ENCODE measurements around the gene BCAS1. TPM values are rescaled to one million over a fixed set of nuclear protein-coding genes. Genes with fewer than 3 reads are reported as not detected.

BCAS1 gene
- total RNA-seq, 1 experiment from 2014 or later, result 0.17 TPM

GRCh38 chr20:53975761-53976160 is 94.6 kb downstream of the BCAS1 start:
- intact Hi-C loops (cut with micrococcal nuclease), result no loop called here
- H3K9ac ChIP-seq (ENCODE audit: low read length), result no peak overlapping the region
- CTCF ChIA-PET, result no interaction called here

More at GRCh38 chr20:53975761-53976160, 94.6 kb downstream of the BCAS1 start:
- ATAC-seq (no peak), DNase-seq (ENCODE audit: low read depth, low spot score) (no peak)
- H3K9me2 ChIP-seq (ENCODE audit: insufficient read depth), result no peaks in the 10 kb centered on the region
- no peak overlapping the region for H3K27ac ChIP-seq (ENCODE audit: low read depth, low read length)
- no peak overlapping the region for H3K4me3 ChIP-seq (replicated peaks in 1 of 2; ENCODE audit: low read depth in 1 of 2, low read length in 2 of 2)
- H3K27me3 ChIP-seq (ENCODE audit: insufficient read depth, low read length), result no peaks in the 10 kb centered on the region
- TF ChIP-seq FOSL1 (IDR thresholded peaks at IDR 0.05; ENCODE audit: low read depth) (no peak), REST (IDR thresholded peaks at IDR 0.05; ENCODE audit: low read depth) (no peak), EZH2phosphoT487 (IDR thresholded peaks at IDR 0.05; ENCODE audit: borderline replicate concordance) (no peak), POLR2A (IDR thresholded peaks at IDR 0.05; ENCODE audit: borderline replicate concordance, extremely low read depth, insufficient read depth, insufficient read length) (no peak), ZFX (IDR thresholded peaks at IDR 0.05) (no peak)
- ChIA-PET POLR2A (no interaction called here), RAD21 (ENCODE audit: low non-redundant PET in 1 of 2, low total read pairs in 2 of 2, uncharacterized antibody in 2 of 2, unreplicated experiment in 2 of 2) (no interaction called here)
- no peaks in the 10 kb centered on the region for H4K20me1 ChIP-seq (ENCODE audit: insufficient read depth)
- no peak overlapping the region for H2AFZ ChIP-seq (ENCODE audit: low read depth, low read length, poor library complexity, severe bottlenecking)
- BruUV-seq (replicated peaks), result no TSS peak
- H3K9me3 ChIP-seq (ENCODE audit: control insufficient read depth in 1 of 2, insufficient read depth in 1 of 2, low read depth in 1 of 2, low read length in 2 of 2), result no peaks in the 10 kb centered on the region
- H3K36me3 ChIP-seq (ENCODE audit: control insufficient read depth in 1 of 2, insufficient read depth in 2 of 2, low read length in 2 of 2), result no peaks in the 10 kb centered on the region
- H3K4me1 ChIP-seq (ENCODE audit: control insufficient read depth in 1 of 2, insufficient read depth in 2 of 2, low read length in 2 of 2), result no peaks in the 10 kb centered on the region
- no peaks in the 10 kb centered on the region for H3K79me2 ChIP-seq (ENCODE audit: insufficient read depth, low read length)
- H3K4me2 ChIP-seq (ENCODE audit: low read length), result no peak overlapping the region
